Measurements from ENCODE around the gene NAALADL1.
A peak's percentile ranks its signal among the peaks of the same experiment; 100 is the strongest.

The NAALADL1 gene

DNA sequence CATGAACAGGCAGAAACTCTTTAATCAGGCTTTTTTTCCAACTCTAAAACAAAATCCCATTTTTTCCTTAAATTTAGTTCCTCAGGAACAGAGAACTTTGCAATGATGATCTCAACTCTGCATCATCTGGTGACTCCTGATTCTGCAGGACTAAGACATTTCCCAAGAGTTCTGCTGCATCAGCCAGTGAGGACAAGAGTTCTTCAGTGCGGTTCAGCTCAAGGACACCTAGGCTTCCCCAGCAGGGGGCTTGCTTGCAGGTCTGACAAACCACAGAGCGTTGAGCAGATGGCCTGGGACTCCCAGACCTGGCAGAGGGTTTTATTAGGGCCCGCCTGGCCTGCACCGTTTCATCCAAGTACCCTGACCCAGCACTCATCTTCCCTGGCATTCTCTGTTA is 19.1 kb upstream of the NAALADL1 start:
- TF ChIP-seq, protein P1, sequence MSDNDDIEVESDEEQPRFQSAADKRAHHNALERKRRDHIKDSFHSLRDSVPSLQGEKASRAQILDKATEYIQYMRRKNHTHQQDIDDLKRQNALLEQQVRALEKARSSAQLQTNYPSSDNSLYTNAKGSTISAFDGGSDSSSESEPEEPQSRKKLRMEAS (IDR thresholded peaks at IDR 0.05; ENCODE audit: low read depth, low read length) = no peak
- TF ChIP-seq POLR2A (IDR thresholded peaks at IDR 0.05; ENCODE audit: extremely low read depth, insufficient read length) = no peak
- DNase-seq (ENCODE audit: low read depth) = peak; percentile 51
- H3K4me3 ChIP-seq (ENCODE audit: low read depth, low read length) = no peak overlapping the region

DNA sequence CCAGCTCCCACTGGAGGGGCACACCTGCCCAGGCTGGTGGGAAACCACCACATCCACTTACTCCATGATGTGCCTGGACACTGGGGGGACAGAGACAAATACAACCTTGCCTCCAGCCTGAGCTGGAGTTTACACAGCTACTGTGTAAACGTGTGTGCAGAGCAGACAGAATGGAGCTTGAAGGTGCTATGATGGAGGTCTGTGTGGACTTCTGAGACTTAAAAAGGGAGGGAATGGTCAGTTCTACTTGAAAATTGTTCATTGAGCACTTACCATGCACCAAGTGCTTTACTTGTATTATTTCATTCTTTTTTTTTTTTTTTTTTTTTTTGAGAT is 14.2 kb upstream of the NAALADL1 start:
- no peak for DNase-seq (ENCODE audit: low read depth)
- no peak overlapping the region for H3K4me3 ChIP-seq (ENCODE audit: low read depth, low read length)

DNA sequence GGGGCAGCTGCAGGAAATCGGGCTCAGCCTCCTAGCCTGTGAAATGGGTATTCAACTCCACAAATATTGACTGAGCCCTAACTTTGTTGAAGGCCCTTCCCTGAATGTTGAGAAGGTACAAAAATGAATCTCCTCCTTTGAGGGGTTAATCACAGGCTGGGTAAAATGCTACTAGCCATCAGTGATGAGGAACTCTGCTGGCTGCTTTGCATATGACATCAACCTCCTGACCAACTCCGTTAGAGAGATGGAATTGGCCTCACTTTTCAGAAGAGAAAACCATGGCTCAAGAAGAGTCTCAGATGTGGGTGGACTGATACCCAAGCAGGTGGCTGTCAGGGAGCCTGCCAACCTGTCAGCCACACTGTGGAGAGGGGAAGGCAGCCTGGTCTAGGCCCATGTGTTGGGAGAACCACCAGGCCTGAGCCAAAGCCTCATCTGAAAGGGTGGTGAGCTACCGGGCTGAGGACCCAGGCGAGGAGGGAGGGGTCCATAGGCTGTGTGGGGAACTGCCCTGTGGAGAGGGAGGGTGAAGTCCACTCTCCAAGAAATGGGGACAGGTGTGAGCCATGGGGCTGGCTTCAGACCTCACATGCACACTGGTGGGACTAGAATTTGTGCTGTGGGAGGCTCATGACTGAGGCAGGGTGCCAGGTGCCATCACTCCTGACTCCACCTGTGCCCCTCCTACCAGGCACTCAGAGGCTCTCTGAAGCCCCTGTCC is 13.7 kb upstream of the NAALADL1 start:
- DNase-seq (ENCODE audit: low read depth) = no peak
- no peak overlapping the region for H3K4me3 ChIP-seq (ENCODE audit: low read depth, low read length)

More for the DNA sequence above, 14.2 kb upstream of the NAALADL1 start:
- TF ChIP-seq, protein P1 (IDR thresholded peaks at IDR 0.05; ENCODE audit: low read depth, low read length) = no peak
- TF ChIP-seq, protein P2, sequence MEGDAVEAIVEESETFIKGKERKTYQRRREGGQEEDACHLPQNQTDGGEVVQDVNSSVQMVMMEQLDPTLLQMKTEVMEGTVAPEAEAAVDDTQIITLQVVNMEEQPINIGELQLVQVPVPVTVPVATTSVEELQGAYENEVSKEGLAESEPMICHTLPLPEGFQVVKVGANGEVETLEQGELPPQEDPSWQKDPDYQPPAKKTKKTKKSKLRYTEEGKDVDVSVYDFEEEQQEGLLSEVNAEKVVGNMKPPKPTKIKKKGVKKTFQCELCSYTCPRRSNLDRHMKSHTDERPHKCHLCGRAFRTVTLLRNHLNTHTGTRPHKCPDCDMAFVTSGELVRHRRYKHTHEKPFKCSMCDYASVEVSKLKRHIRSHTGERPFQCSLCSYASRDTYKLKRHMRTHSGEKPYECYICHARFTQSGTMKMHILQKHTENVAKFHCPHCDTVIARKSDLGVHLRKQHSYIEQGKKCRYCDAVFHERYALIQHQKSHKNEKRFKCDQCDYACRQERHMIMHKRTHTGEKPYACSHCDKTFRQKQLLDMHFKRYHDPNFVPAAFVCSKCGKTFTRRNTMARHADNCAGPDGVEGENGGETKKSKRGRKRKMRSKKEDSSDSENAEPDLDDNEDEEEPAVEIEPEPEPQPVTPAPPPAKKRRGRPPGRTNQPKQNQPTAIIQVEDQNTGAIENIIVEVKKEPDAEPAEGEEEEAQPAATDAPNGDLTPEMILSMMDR (IDR thresholded peaks at IDR 0.05; ENCODE audit: low read depth, low read length) = no peak
- no peak for TF ChIP-seq MYC (IDR thresholded peaks at IDR 0.05; ENCODE audit: low read depth, low read length)
- no peak for TF ChIP-seq POLR2A (IDR thresholded peaks at IDR 0.05; ENCODE audit: extremely low read depth, insufficient read length)

DNA sequence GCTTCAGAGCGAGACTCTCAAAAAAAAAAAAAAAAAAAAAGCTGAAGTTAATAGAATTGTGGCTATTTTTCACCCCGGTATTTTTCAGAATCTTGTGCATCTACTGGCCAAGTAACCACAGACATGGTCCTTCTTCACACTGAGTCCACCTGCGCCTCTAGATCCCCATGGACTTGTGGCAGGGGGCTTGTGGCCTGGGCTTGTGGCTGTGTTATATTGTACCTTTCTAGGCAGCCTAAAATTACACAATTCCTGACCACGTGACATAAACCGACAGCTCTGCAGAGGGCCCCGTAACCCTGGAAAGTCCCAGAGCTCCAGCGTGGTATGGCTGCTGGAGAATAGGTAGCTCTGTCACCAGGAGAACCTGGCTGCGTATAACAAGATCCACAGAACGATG is 10.9 kb upstream of the NAALADL1 start:
- DNase-seq (ENCODE audit: low read depth) = peak; percentile 89
- H3K4me3 ChIP-seq (ENCODE audit: low read depth, low read length) = no peak overlapping the region
- no peak for TF ChIP-seq POLR2A (IDR thresholded peaks at IDR 0.05; ENCODE audit: extremely low read depth, insufficient read length)

More for the DNA sequence above, 13.7 kb upstream of the NAALADL1 start:
- TF ChIP-seq MYC (IDR thresholded peaks at IDR 0.05; ENCODE audit: low read depth, low read length) (no peak), POLR2A (IDR thresholded peaks at IDR 0.05; ENCODE audit: extremely low read depth, insufficient read length) (no peak)
- TF ChIP-seq, protein P1 (IDR thresholded peaks at IDR 0.05; ENCODE audit: low read depth, low read length) = no peak
- TF ChIP-seq, protein P2 (IDR thresholded peaks at IDR 0.05; ENCODE audit: low read depth, low read length) = no peak

DNA sequence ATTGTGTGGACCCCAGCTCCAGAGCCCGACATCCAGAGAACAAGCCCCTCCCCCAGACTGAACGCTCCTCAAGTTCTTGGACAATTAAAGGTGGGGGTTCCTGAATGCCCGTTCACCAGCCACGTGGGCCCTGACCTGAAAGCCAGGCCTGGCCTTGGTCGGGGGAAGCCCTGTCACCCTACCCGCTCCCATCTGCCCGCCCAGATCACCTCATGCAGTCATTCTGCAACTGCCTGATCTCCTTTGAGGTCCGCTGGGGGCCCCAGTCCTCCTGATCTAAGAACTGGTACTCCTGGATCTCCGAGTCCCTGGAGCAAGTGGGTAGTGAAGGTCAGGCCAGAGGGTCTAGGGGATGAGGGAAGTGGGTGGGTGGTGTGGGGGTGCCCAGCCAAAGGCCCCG is 9.1 kb upstream of the NAALADL1 start:
- H3K4me3 ChIP-seq (ENCODE audit: low read depth, low read length) = no peak overlapping the region
- no peak for DNase-seq (ENCODE audit: low read depth)
- TF ChIP-seq, protein P1 (IDR thresholded peaks at IDR 0.05; ENCODE audit: low read depth, low read length) = no peak
- no peak for TF ChIP-seq POLR2A (IDR thresholded peaks at IDR 0.05; ENCODE audit: extremely low read depth, insufficient read length)
- TF ChIP-seq MYC (IDR thresholded peaks at IDR 0.05; ENCODE audit: low read depth, low read length) = no peak
- TF ChIP-seq, protein P2 (IDR thresholded peaks at IDR 0.05; ENCODE audit: low read depth, low read length) = no peak

DNA sequence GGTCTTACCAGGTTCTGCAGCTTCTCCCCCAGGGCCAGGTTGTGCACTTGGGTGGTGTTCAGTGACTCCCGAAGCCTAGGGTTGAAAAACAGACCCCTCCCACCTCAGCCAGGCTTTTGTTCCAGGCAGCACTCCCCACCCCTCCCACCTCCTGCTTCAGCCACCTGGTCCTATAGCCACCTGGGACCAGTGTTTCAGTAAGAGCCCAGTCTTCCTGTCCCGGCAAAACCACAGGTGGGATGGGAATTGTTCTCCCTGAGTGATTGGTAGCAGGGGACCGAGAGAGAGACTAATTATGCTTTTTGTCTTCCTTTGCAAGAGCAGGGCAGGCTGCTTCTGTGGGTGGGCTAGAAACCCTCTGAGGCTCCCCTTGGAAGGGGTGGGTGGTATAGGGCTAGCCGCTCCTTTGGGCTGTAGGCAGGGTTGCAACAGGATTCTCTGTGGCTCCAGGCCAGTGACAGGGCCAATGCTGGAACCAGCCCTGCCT is 8.5 kb upstream of the NAALADL1 start:
- DNase-seq (ENCODE audit: low read depth) = no peak
- no peak overlapping the region for H3K4me3 ChIP-seq (ENCODE audit: low read depth, low read length)
- TF ChIP-seq POLR2A (IDR thresholded peaks at IDR 0.05; ENCODE audit: extremely low read depth, insufficient read length) = no peak
- TF ChIP-seq, protein P2 (IDR thresholded peaks at IDR 0.05; ENCODE audit: low read depth, low read length) = no peak
- TF ChIP-seq, protein P1 (IDR thresholded peaks at IDR 0.05; ENCODE audit: low read depth, low read length) = no peak
- TF ChIP-seq MYC (IDR thresholded peaks at IDR 0.05; ENCODE audit: low read depth, low read length) = no peak

Data from NB4 (cell line).